Right cardiac atrium (tissue), 5 donors: ENCODE measurements around the gene SGPL1. TPM values are rescaled to one million over a fixed set of nuclear protein-coding genes. Genes with fewer than 3 reads are reported as not detected.
A peak's percentile ranks its signal among the peaks of the same experiment; 100 is the strongest.

Source experiments
- ATAC-seq, 2 donors: fragments of 200-7000 bp; cut with Tn5 transposase; one replicate each; pipeline versions ENCODE4 v1.8.0 to v1.9.1; 2020; ENCODE audit warnings: moderate library complexity in 2 of 2, mild to moderate bottlenecking in 1 of 2
- DNase-seq, 3 donors: peaks; one replicate each; pipeline ENCODE4 v3.0.0-alpha.2; 2020
- H3K27ac ChIP-seq: one replicate; pipeline ENCODE4 v1.5.1; 2013; ENCODE audit warnings: mild to moderate bottlenecking, low read length, control low read depth, moderate library complexity
- H3K27me3 ChIP-seq: one replicate; pipeline ENCODE4 v1.6.1; 2013; ENCODE audit not compliant: control insufficient read depth, insufficient read depth
- H3K4me1 ChIP-seq: one replicate; pipeline ENCODE4 v1.6.1; 2013; ENCODE audit warnings: low read length; ENCODE audit not compliant: control insufficient read depth, insufficient read depth
- H3K4me3 ChIP-seq: one replicate; pipeline ENCODE4 v1.5.1; 2013; ENCODE audit warnings: low read length, control low read depth
- H3K9me3 ChIP-seq: one replicate; pipeline ENCODE4 v1.6.1; 2013; ENCODE audit warnings: low read length; ENCODE audit not compliant: control insufficient read depth
- WGBS: extraction: QIAGEN DNeasy Blood & Tissue Kit; methylation state at CpG from one replicate; pipeline ENCODE4 v1.1.7; 2013; 5-methylcytosine and 5-hydroxymethylcytosine counted together
- intact Hi-C, 4 donors: fragments of 100-400 bp; cut with DNase I; formaldehyde crosslinking; loops; one replicate each; pipeline versions ENCODE4 v1.11.0 to v1.14.0; 2022 to 2023
- polyA plus RNA-seq: library from polyadenylated mRNA; stranded (reverse); fragments of 200-250 nt; gene quantifications from one replicate; pipeline ENCODE4 v1.2.3, GENCODE V29; 2013
- total RNA-seq, 4 donors: library from RNA; stranded (reverse); fragmentation: NEBNext Ultra II Directional; extraction: Animal tissue kit (Norgen Biotek cat#: 25700); gene quantifications; one replicate each; pipeline ENCODE4 v1.2.1, GENCODE V29; 2021
- donor health status: healthy with polysubstance abuse.
- donor health status: DM: no; HTN: yes; CAD: no.
- donor health status: DM: no; HTN: no; CAD: no.
- donor health status: DM: no; HTN: yes; CAD: no; lungs with severe emphysema.
- donor health status: DM: yes; HTN: yes; CAD: no.

SGPL1 gene
- total and polyA plus RNA-seq, 5 donors, result 4.2 to 20.2 (median 13.2) TPM

DNA sequence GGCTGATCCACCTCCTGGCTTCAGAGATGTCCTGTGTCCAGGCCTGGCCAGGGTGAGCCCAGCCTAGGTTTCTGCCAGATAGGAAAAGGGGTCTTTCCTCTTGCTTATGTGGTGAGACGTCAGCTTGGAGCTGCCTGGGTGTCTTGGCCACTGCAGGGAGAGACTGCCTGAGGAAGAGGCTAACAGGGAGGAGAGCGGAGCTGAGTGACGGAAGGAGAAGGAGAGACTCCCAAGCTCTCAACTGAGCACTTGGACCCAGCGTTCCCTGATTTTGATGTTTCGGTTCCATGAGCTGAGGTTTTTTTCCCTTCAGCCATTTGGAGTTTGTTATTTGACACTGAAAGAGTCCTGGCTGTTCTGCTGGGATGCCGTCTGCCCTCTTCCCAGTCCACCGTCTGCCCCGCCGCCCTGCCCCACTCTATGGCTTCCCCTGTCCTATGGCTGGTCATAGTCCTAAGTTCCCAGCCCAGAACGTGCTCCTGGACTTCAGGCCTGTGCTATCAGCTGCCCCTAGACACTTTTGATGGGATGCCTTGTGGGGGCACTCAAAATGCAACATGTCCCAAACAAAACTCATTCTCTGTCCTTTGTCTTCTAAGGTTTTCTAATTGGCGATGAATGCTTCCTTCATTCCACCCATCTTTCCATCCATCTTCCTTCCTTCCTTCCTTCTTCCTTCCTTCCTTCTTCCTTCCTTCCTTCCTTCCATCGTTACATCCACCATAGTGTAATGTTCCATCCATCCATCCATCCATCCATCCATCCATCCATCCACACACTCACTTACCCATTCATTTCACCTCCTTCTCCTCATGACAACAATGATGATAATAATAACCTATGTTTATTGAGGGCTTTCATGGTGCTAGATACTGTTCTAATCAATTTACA is 92.9 kb downstream of the SGPL1 start:
- WGBS, result 81% methylated on average over 12 of the region's 12 CpGs
- Histone ChIP-seq H3K9me3 (no peaks in the 10 kb centered on the region), H3K27ac (no peak overlapping the region), H3K4me3 (no peak overlapping the region), H3K4me1 (no peaks in the 10 kb centered on the region), H3K27me3 (no peaks in the 10 kb centered on the region)
- DNase-seq (peak in 1 of 3 donors; percentile 39), ATAC-seq (no peak)
- intact Hi-C loops, result loop anchor here in 2 of 4 donors (5.0 kb wide), 2 partner anchors 299 to 374 kb away; no protein-coding TSS in a partner anchor

DNA sequence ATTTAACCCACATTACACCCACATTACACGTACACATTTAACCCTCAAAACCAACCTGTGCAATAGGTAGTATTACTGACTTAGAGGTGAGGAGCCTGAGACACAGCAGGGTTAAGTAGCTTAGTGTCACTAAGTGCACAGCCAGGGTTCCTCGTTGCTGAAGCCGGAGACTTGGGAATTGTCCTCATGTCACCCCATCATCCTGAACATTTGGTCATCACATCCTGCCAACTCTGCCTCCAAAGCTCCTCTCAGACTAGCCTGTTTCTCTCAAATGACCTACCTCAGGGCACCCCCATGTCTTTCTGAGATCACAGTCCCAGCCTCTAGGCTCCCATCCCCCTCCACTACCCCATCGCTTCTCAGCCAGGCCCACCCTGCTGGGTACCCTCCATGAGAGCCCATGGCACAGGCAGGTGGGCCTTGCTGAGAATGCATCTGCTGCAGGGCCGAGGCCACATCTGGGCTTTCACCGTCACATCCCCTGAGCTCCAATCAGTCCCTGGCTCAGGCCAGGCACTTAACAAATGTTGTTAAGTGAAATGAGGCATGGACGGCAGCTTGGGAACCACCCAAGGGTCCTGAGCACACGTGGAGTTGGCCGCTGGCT is 93.7 kb downstream of the SGPL1 start:
- Histone ChIP-seq H3K9me3 (no peaks in the 10 kb centered on the region), H3K4me1 (no peaks in the 10 kb centered on the region), H3K4me3 (no peak overlapping the region), H3K27ac (no peak overlapping the region), H3K27me3 (no peaks in the 10 kb centered on the region)
- intact Hi-C loops, result loop anchor here in 2 of 4 donors (5.0 kb wide), 2 partner anchors 298 to 373 kb away; no protein-coding TSS in a partner anchor
- DNase-seq, result peak in 1 of 3 donors; percentile 28
- 77% methylated on average over 9 of the region's 9 CpGs for WGBS
- no peak for ATAC-seq

GRCh38 chr10:70910486-70911341 is 95.0 kb downstream of the SGPL1 start:
- 91% methylated on average over 16 of the region's 16 CpGs for WGBS
- peak in 1 of 3 donors; percentile 44 for DNase-seq

DNA sequence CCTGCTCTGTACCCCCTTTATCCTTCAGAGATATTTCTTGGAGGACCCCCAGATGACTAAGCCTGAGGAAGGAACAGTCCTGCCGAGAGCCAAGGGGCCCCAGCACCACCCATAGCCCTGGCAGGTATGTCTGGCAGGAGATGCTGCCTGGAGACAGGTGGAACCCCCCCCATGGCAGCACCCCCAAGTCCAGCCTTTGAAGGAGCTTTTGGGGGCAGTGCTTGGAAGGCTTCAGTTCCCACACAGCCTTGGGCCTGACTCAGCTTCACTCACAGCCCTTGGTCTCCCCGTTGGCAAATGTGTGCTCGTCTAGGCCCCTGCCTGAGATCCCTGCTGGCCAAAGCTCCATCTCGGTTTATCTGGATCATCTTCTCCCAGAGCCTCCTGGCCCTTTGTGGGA is 95.6 kb downstream of the SGPL1 start:
- 83% methylated on average over 4 of the region's 4 CpGs for WGBS
- peak in 1 of 3 donors; percentile 19 for DNase-seq
- no peak overlapping the region for H3K27ac ChIP-seq
- intact Hi-C loops, result loop anchor here in 1 of 4 donors (5.0 kb wide), 1 partner anchor 296 kb away; no protein-coding TSS in a partner anchor
- H3K4me3 ChIP-seq, result no peak overlapping the region
- H3K27me3 ChIP-seq, result no peaks in the 10 kb centered on the region
- ATAC-seq, result no peak
- H3K4me1 ChIP-seq, result no peaks in the 10 kb centered on the region
- H3K9me3 ChIP-seq, result no peaks in the 10 kb centered on the region

More at GRCh38 chr10:70910486-70911341, 95.0 kb downstream of the SGPL1 start:
- no peaks in the 10 kb centered on the region for H3K9me3 ChIP-seq
- intact Hi-C loops, result loop anchor here in 1 of 4 donors (5.0 kb wide), 1 partner anchor 297 kb away; no protein-coding TSS in a partner anchor
- no peak overlapping the region for H3K4me3 ChIP-seq
- ATAC-seq, result no peak
- H3K27me3 ChIP-seq, result no peaks in the 10 kb centered on the region
- no peak overlapping the region for H3K27ac ChIP-seq
- H3K4me1 ChIP-seq, result no peaks in the 10 kb centered on the region

DNA sequence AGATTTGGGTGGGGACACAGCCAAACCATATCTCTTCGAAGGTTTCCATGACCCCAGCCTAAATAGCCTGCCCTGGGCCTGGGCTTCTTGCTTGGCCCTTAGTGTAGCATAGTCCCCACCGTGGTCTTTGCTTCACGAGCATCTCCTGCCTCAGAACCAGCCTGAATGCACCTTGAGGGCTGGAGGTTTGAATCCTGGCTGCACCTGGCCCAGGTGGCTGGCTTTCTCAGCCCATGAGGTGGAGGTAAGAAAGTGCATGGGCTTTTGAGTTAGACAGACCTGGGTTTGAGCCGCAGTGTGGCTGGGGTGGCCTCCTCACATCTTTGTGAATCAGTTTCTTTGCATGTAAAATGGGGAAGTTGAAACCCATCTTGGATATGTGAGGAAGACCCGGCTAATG is 96.8 kb downstream of the SGPL1 start:
- H3K4me3 ChIP-seq, result no peak overlapping the region
- no peak for ATAC-seq
- 93% methylated on average over 5 of the region's 5 CpGs for WGBS

GRCh38 chr10:70913191-70913892 is 97.6 kb downstream of the SGPL1 start:
- Histone ChIP-seq H3K4me1 (no peaks in the 10 kb centered on the region), H3K27me3 (no peaks in the 10 kb centered on the region), H3K4me3 (no peak overlapping the region), H3K9me3 (no peaks in the 10 kb centered on the region), H3K27ac (no peak overlapping the region)
- ATAC-seq, result no peak
- intact Hi-C loops, result loop anchor here in 1 of 4 donors (5.0 kb wide), 1 partner anchor 294 kb away; no protein-coding TSS in a partner anchor
- WGBS, result 47% methylated on average over 6 of the region's 6 CpGs
- DNase-seq, result no peak

More for the DNA sequence above, 96.8 kb downstream of the SGPL1 start:
- peak in 1 of 3 donors; percentile 30 for DNase-seq
- intact Hi-C loops, result loop anchor here in 1 of 4 donors (5.0 kb wide), 1 partner anchor 295 kb away; no protein-coding TSS in a partner anchor
- Histone ChIP-seq H3K27ac (no peak overlapping the region), H3K27me3 (no peaks in the 10 kb centered on the region), H3K9me3 (no peaks in the 10 kb centered on the region), H3K4me1 (no peaks in the 10 kb centered on the region)

DNA sequence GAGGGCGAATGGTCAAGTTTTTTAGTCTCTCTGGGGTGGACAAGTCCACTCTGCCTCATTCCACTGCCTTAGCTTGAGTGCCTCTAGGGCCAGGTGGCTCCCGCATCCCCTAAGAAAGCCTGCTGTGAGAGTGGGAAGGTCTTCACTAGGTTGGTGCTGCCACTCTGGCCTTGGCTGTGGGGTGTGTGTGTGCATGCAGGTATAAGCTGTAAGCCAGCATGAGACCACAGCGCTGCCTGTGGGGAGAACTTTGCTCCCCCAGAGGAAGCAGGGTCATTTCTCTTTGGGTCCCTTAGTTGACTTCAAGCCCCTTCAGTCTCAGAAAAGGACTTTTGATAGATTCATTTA is 98.1 kb downstream of the SGPL1 start:
- WGBS, result 90% methylated on average over 3 of the region's 3 CpGs

GRCh38 chr10:70914316-70914864 is 98.6 kb downstream of the SGPL1 start:
- Histone ChIP-seq H3K27me3 (no peaks in the 10 kb centered on the region), H3K9me3 (no peaks in the 10 kb centered on the region), H3K4me3 (no peak overlapping the region), H3K27ac (no peak overlapping the region), H3K4me1 (no peaks in the 10 kb centered on the region)
- intact Hi-C loops, result loop anchor here in 1 of 4 donors (5.0 kb wide), 1 partner anchor 293 kb away; no protein-coding TSS in a partner anchor
- ATAC-seq (no peak), DNase-seq (no peak)
- WGBS, result 85% methylated on average over 10 of the region's 10 CpGs

More for the DNA sequence above, 98.1 kb downstream of the SGPL1 start:
- H3K9me3 ChIP-seq, result no peaks in the 10 kb centered on the region
- no peaks in the 10 kb centered on the region for H3K4me1 ChIP-seq
- DNase-seq (peak in 1 of 3 donors; percentile 51), ATAC-seq (no peak)
- no peak overlapping the region for H3K27ac ChIP-seq
- intact Hi-C loops, result loop anchor here in 1 of 4 donors (5.0 kb wide), 1 partner anchor 293 kb away; no protein-coding TSS in a partner anchor
- H3K27me3 ChIP-seq, result no peaks in the 10 kb centered on the region
- H3K4me3 ChIP-seq, result no peak overlapping the region

DNA sequence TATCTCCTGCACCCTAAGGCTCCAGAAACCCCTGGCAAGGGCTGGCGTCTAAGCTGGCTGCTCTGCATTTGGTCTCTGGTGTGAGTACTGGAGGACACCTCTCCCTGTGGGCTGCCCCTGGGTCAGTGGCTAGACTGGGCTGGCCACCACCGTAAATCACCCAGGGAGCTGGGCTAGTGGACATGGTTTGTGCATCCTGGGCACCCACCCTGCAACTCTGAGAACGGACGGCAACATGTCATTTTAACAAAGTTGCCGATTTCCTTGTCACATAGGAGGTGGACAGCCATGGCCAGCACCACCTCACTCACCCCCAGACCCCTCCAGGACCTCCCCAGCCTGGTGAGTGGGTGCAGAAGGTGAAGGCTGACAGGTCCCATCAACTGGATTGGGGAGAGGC is 99.5 kb downstream of the SGPL1 start:
- Histone ChIP-seq H3K27me3 (no peaks in the 10 kb centered on the region), H3K4me3 (no peak overlapping the region), H3K27ac (no peak overlapping the region), H3K9me3 (no peaks in the 10 kb centered on the region), H3K4me1 (no peaks in the 10 kb centered on the region)
- ATAC-seq (no peak), DNase-seq (peak in 1 of 3 donors; percentile 34)
- WGBS, result 91% methylated on average over 5 of the region's 5 CpGs
- intact Hi-C loops, result no loop called here

DNA sequence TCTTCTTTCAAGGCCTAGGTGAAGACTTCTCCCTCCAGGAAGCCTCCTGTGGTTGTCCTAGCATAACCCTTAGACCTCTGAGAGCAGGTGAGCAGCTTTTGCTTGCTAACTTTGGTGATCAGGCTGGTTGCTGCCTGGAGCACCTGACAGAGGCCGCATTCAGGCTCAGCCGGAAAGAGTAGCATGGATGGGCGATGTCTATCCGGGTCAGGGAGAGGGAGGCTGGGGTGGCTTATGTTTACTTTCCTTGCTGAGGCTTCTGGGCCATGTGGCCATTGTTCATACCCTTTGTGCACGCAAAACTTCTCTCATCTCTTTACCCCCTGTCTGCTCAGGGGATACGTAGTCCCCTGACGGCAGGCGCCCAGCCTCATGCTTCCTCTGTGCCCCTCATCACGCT is 100.1 kb downstream of the SGPL1 start:
- Histone ChIP-seq H3K4me3 (no peak overlapping the region), H3K27ac (no peak overlapping the region), H3K27me3 (no peaks in the 10 kb centered on the region), H3K4me1 (no peaks in the 10 kb centered on the region), H3K9me3 (no peaks in the 10 kb centered on the region)
- ATAC-seq (no peak), DNase-seq (peak in 1 of 3 donors; percentile 19)
- 91% methylated on average over 9 of the region's 9 CpGs for WGBS
- intact Hi-C loops, result no loop called here
